Activated CD8-positive, alpha-beta memory T cell treated with anti-CD3 and anti-CD28 coated beads, Interleukin-2, amount 50 U/mL, for 4 hours (primary cell): ENCODE results near the gene P2RY6.

Source experiments
- DNase-seq: peaks from one replicate; pipeline ENCODE4 v3.0.0-alpha.2; 2020

The P2RY6 gene

DNA sequence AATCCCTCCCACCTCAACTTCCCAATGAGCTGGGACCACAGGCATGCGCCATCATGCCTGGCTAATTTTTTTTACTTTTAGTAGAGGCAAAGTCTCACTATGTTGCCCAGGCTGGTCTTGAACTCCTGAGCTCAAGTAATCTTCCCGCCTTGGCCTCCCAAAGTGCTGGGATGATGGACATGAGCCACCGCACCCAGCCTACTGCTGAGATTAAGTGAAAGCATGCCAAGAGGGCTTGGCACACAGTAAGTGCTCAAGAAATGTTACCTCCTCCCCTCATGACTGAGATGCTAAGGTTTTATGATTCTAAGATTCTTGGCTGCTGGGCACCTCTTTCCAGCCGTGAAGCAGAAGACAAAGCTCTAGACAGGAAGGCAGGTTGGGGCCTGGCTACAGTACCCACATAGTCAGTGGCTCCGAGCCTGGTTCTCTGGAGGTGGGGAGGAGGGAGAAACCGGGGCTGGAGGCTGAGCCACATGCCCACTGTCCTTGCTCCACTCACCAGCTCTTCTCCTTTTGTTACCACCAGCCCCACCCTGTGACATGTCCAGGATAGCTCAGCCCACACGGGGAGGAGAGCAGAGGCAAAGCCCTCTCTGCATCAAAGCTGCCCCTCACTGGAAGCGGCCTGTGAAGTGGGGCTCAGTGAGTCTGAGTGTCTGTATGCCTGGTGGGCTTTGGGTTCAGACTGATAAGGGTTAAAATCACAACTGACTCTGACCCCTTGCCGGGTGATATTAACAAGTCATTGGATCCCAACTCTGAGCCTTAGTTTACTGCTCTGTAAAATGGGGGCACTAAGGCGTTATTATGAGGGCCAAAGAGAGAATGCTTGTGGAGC is 48.8 kb downstream of the P2RY6 start:
- DNase-seq: no peak

DNA sequence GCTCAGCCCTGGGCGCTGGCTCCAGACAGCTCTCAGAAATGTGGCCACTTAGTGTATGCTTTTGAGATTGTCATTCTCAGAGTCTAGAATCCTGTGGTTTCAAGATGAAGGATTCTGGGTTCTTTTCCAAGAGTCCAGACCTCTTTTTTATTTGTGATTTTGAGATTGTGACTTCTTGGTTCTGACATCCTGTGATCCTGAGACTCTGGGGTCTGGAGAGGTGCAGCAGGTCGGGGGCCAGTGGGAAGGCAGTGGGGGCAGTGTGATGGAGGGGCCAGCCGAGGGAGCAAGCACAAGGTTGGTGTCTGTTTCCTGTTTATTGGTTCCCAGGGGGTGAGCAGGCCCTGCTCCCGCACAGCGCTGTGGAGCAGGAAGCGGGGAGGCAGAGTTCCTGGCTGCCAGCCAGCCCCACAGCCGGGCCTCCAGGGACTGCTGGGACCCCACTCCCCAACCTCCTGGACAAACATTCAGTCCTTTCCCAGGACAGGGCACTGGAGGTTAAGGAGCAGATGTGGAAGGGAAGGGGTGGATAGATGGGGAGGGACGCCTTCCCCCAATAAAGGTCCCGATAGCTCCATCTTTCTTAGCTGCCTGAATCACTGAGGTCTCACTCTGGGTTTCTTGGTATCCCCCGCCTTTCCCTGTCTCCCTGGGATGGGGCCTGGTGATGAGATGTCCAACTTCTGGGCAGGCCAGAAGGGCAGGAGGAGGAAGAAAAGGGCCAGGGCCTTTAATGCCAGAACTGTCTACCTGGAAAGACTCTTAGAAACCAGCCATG is 49.7 kb downstream of the P2RY6 start:
- no peak for DNase-seq

DNA sequence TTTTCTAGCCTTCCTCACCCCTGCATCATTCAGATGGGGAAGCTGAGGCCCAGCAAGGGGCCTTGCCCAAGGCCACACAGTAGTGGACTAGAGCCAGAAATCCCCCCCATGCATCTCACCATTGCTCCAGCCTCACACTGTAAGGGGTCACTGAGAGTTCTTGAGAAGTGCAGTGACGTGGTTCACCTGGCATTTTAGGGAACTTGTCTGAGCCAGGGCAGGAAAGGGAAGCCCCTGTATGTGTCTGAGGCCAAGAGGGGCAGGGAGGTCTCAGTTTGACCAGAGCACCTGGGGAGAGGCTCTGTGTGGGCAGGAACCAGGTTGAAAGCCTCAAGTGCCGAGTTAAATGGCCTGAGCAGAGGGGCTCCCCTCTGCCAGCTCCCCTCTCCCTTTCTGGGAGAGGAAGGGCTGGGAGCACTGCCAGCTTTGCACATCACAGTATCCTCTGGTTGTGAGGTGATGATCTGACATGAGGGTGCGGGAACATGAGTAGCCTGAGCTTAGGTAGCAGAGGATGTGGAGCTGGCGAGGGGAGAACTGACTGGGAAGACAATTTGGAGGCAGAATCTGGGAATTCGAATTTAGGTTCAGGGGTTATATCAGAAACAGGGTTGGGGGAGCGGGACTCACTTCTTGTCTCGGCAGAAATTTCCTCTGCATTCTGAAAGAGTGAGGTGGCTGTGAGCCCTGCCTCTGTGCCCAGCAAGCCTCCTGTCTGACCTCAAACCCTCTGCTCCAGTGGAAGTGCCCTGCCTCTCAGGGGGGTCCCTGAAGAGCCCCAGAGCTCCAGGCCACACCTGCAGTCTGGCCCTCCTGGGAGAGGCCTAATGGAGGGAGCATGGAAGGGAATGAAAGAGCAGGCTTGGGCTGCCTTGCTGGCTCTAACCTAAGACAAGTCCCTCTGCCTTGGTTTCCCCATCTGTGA is 50.5 kb downstream of the P2RY6 start:
- no peak for DNase-seq

DNA sequence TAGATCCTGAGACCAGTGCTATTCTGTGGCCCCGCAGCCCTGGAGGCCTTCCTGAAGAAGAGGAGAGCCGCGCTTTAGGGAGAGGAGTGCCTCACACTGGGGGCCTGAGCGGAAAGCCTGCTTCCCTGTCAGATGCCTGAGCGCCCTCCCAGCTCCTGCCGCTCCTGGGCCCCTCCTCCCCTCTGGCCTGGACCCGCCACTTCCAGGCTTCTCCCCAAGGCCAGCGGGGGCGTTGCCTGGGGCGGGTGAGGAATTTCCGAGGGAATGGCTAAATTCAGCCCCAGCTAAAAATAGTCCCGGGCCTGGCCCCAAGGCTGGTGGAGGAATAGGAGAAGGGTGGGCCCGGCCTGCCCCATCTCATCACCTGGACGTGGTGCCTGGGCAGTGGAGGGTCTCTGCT is 51.3 kb downstream of the P2RY6 start:
- DNase-seq: no peak

DNA sequence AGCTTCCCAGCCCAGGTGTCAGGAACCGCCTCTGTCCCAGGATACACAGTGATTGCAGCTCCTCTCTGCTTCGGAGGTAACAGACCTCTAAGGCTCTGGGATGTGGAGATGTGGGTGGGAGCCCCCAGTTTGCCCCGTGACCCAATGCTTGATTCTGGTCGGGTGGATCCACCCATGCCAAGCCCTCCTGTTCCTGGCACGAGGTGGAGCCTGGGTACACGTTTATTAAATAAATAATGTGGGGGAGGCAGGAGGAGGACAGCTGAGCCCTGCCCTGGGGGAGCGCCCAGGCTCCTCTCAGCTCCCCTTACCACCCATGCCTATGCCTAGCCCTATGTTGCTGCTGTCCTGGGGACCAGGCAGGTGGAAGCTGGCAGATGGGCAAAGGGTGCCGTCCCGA is 52.0 kb downstream of the P2RY6 start:
- DNase-seq: no peak

DNA sequence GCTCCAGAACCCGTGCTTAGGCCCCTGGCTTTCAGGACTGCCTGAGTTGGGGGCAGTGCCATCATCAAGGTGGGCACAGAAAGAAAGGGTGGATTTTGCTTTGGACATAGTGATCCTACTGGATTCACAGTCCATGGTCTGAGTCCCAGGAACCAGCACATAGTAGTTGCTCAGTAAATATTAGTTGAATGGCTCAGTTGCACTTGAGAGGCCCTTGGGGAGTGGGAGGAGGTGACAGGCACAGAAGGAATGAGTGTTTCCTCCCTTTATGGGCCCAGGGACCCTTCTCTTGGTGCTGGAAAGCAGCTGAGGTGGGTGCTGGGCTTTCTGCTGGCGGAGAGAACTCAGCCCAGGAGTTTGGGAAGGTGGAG is 52.5 kb downstream of the P2RY6 start:
- no peak for DNase-seq

DNA sequence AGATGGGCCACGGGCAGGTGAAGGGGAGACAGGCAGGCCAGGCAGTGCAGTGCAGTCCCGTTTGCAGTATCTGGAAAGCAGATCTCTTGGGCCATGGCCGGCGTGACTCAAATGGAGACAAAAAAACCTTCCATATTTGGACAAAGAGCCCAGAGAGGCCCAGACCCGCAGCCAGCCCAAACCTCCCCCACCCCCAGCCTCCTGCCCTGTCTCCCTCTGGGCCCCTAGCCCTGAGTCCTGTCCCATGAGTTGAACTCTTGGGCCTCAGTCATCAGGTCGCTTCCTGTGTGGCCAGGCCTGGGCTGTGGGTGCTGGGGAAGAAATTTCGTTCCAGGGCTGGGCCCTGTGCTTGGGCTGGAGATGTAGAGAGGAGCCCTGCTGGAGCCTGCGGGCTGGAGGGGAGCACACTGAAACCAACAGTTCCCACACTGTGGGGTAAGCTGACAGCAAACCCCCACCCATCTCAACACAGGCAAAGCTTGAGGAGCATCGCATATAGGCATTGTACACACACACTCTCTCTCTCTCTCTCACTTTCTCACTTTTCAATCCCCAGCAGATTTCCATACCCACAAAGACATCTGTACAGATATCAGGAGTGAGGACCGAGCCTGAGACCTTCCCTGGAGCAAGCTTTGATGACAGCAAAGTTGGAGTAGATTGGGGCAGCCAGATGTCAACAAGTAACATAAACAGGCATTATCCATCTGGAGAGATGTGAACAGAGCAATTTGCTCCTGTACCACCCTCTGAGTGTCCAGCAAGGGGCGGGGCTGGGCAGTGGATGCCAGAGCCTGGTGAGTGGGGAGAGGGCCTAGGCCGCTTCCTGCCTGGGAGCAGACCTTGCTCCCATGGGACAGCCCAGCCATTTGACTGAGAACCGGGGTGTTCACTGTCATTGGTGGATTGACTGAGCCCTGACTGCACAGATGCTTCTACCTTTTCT is 53.2 kb downstream of the P2RY6 start:
- DNase-seq: no peak

DNA sequence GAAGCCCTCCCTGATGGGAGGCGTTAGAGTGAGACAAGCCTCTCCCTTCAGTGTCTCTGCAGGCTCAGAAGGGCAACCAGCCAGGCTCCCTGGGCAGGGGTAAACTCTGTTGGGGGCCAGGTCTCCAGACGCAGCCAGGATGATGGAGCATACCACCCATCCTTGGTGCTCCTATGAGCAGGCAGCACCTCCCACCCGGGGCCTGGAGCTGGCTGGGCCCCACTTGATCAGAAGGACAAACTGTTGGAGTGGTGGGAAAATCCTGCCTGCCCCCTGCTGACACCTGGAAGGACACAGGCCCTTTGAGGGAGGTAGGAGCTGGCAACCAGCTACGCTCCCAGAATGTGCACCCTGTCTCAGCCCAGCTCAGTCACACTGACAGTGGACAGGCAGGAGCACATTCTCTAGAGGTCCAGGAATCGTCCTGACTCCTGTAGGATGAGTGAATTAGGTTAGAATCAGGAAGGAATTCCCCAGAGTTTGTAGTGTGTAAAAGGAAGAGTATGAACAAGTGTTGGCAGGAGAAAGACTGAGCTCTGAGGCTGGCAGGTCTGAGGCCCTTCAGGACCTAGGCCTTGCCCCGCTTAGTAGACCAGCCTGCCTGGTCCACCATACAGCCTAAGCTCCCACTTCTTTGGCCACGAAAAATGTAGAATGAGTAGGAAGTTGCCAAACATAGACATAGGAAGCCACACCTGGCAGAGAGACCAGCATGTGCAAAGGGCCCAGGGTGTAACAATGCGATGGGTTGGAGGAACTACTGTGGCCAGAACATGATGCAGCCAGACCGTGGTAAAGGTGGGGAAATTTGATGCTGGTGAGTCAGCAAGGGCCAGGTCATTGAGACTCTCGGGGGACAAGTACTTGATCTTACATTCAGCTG is 55.0 kb downstream of the P2RY6 start:
- DNase-seq: no peak

DNA sequence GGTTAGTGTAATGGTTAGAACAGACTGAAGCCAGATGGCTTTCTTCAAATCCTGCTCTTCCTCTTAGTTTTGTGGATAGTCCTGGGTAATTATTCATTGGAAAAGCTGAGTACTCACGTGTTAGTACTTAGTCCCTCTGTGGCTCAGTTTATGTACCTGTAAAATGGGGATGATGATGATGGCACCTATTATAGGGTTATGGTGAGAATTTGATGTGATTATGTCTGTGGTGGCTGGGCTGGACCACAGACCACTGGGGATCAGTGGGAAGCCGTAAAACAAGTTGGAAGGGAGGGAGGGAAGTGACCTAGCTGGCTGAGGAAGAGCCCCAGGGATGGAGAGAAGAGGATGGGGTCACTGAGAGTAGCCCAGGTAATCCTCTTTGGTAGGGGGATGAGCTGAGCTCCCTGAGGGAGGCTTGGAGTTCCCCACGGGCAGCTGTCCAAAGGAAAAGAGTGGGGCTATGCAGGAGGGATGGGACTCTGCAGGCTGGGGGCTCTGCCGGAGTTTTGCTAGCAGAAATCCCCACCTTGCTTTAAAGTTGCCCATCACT is 55.8 kb downstream of the P2RY6 start:
- DNase-seq: no peak

DNA sequence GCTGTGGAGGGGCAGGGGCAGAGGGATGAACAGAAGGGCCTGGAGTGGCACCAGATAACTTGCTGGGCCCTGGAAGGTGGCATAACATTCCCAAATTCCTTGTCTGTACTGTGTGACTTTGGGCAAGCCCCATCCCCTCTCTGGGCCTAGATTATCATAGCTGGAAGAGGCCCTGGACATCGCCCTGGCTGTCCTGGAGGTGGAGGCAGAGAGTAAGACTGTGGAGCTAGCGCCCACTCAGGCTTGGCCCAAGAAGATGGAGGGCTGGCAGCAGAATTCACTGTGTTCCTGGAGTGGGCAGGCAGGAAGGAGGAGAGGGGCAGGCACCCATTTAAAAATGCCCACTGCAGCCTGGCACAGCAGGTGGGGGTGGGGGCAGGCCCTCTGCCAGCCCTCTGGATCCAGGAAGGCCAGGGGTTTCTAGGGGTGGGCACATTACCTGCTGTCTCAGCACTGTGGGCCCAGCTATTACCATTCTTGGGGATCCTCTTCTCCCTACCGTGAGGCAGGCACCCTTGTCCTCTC is 58.5 kb downstream of the P2RY6 start:
- DNase-seq: no peak

DNA sequence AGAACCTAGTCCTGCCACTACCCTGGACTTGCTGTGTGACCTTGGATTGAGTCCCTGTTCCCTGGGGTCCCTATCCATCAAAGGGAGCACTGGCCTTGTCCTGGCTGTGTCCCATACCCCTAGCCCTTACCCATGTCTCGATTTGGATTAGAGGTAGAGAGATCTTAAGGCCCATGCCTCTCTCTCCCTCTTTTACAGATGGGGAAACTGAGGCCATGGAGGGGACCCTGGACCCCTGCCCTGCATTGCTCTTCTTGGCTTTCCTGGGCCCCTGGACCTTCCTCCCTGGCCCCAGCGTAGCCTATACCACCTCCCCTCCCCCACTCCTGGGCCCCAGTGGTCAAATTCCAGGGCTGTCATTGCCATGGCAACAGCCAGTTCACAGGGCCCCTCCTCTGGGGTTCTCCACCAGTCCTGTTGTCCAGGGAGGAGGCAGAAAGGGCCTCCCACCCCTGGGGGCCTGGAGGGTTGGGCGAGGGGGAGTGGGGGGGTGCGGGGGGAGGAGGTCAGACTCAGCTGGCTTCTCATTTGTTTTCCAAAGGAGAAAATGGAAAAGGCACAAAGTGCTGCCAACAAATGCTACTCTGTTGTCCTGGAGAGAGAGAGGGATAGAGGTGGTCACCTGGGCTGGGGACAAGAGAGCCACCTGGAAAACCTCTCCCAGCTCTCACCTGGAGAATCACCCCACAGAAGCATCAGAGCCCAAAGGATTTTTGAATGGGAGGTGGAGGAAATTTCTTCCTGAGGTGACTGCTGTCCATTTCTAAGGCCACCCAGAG is 59.2 kb downstream of the P2RY6 start:
- no peak for DNase-seq

DNA sequence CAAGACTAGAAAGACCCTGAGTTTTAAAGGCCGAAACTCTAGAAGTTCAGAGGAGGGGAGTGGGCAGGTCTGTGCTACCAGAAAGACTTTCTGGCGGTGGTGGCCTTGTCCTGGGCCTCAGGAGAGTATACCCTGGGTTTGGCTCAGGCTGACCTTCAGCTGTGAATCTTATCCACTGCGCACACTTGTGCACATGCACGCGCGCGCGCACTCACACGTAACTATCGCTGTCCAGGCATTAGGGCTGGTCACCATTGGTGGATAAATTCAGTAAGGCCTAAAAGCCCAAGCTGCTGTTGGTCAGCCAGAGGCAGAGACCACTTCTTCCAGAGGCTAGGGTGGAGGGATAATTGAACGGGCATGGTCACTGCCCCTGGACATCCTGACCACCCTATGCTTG is 61.0 kb downstream of the P2RY6 start:
- no peak for DNase-seq

DNA sequence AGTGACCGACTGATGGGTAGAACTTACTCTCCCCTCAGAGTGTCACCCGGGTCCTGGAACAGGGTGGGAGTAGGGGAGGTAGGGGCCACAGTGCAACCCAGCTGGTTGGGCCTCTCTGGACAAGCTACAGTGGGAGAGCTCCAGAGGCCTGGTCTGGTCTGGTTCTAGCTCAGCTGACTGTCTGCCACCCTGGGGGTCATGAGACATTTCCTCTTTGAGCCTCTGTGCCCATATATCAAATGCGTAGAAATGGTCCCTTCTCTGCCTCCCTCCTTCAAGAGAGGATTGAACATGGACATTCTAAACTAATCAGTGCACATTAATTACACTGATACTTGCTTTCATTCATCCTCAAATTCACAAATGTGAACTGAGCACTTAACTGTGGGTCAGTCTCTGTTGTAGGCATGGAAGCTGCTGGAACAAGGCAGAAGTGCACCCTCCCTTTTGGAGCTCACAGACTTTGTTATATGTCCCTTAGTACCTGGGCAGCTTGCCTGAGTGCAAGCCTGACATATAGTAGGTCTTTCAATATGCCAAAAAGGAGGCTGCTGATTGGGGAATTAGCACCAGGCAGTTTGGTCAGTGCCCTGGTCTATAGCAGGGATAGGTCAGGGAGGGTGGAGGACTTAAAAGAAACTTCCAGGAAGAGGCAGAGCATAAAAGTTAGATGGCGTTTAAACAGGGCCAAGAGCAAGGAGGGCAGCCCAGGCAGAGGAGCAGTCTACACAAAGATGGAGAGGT is 61.7 kb downstream of the P2RY6 start:
- no peak for DNase-seq

DNA sequence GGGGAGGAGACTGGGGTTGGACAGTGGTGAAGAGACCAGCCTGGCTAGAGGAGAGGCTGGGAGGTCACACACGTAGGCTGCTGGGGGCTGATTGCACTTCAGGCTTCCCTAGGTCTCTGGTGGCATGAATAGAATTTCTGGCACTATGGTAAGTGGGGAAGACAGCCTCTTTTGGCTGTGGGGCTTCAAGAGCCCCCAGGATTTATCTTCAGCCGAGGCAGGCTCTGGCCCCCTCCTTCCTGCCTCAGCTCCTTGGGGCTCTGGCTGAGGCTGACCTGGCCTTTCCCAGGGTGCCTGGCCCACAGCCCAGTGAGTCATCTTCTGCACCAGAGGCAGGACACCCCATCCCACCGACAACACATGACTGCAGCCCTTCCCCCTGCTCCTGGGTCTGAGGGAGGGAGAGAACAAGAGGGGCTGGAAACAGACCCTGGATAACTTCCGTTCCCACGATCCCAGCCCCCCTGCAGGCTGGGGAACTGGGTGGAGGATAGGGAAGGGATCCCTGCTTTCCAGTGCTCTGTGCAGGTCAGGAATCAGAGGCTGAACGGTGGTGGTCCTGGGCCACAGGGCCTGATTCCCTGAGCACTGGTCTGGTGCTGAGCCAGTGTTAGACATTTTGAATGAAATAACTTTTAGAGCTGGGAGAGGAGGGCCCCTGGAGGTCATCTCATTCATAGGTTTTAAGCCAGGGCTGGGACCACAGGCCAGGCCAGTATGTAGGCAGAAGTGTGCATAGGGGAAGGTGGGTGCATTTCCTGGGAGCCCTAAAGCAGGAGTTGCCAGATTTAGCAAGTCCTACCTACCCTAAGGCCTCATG is 62.5 kb downstream of the P2RY6 start:
- no peak for DNase-seq

DNA sequence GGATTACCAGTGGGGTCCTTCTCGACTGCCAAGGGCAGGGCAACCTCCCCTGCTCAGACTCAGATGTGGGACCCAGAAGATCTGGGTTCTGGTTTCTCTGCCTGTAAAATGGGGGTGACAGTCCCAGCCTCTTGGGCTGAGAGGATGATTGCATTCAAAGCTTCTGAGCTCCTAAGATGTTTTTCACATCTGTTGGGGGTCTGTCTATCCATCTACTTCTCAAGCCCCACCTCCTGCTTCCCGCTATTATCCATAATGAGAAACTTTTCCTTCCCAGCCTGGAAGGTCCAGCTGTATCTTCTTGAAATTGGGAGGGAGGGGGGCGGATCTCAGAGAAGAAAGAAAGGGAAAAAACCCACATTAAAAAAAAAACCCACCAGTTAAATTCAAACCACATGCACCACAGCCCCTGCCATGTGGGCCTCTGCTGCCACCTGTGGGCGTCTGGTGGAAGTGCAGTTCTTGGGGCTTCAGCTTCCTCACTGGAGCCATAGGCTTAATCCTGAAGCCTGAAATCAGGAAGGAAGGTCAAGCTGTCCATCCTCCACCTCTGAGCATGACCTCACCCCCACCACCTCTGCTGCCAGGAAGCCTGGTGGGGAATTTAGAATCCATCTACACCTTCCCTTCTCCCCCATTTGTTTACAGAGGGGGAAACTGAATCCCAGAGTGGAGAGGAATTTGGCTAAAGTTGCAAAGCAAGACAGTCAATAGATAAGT is 63.2 kb downstream of the P2RY6 start:
- peak; percentile 82 for DNase-seq

DNA sequence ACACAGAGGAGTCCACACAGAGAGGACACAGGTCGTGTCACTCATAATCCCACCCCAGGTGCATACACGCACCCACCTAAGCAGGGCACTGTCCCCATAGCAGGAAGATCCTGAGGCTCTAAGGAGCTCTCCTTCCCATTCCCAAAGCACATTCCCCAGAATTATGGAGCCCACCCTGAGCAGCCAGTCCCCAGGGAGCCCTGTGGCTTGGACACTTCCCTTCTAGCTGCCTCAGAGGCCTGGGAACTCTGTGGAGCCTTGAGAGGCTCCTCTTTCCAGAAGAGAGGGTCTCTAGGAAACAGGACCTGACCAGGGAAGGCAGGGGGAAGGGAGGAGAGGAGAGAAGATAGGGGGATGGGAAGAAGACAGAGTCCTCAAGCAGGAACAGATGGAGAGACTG is 65.7 kb downstream of the P2RY6 start:
- no peak for DNase-seq

DNA sequence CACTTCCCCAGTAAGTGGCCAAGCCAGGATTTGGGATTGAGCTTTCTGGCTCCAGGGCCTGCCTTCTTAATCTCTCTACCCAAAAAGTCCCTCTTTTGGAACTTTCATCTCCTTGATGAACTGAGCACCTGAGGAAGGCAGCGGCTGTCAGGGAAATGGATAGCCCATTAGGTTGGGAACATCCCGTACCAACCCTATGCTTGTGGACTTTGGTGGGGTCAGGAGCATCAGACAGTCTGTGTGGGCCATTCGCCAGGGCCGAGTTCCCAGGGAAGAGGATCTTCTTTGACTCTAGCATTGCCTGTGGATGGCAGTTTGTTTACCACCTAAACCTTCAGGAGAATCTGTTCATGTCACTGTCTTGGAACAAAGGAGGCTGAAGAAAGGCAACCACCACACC is 66.1 kb downstream of the P2RY6 start:
- DNase-seq: no peak
